CD8-positive, alpha-beta memory T cell (primary cell): ENCODE measurements around the gene PPT2. TPM values are rescaled to one million over a fixed set of nuclear protein-coding genes. Genes with fewer than 3 reads are reported as not detected.
"Not testable (repeated sequence)": the region's sequence is repeated elsewhere in the genome, so short reads cannot be mapped to it uniquely, and the experiment has no call there.

Experiments used
- CTCF ChIA-PET: fragments of 350-600 bp; sonication (Branson Sonifier 250); formaldehyde crosslinking; loops from one replicate; lab custom pipeline; 2021; ENCODE audit warnings: antibody characterized with exemption; lab: Charles Lee
- POLR2A ChIA-PET: fragments of 350-600 bp; sonication (Branson Sonifier 250); formaldehyde crosslinking; loops from one replicate; lab custom pipeline; 2021; ENCODE audit warnings: antibody characterized with exemption; lab: Charles Lee
- DNase-seq, 5 donors: peaks; one replicate each; pipeline versions ENCODE4 v3.0.0 to v3.0.0-alpha.2; 2020 to 2022; ENCODE audit warnings: mixed read lengths in 1 of 5
- H3K27ac ChIP-seq: one replicate; pipeline ENCODE4 v1.7.0; 2013; ENCODE audit warnings: low read depth, mild to moderate bottlenecking, low read length, moderate library complexity
- H3K27me3 ChIP-seq: 2 replicates; pipeline ENCODE4 v1.7.0; 2013; ENCODE audit warnings: low read length, mild to moderate bottlenecking; ENCODE audit not compliant: insufficient read depth, poor library complexity, severe bottlenecking
- H3K36me3 ChIP-seq: 2 replicates; pipeline ENCODE4 v1.7.0; 2013; ENCODE audit warnings: mild to moderate bottlenecking, low read length, moderate library complexity; ENCODE audit not compliant: insufficient read depth
- H3K4me1 ChIP-seq: 2 replicates; pipeline ENCODE4 v1.7.0; 2013; ENCODE audit warnings: mild to moderate bottlenecking, low read length, moderate library complexity; ENCODE audit not compliant: insufficient read depth
- H3K4me3 ChIP-seq: 2 replicates; pipeline ENCODE4 v1.7.0; 2013; ENCODE audit warnings: mild to moderate bottlenecking, low read length
- H3K9me3 ChIP-seq: 2 replicates; pipeline ENCODE4 v1.7.0; 2013; ENCODE audit warnings: mild to moderate bottlenecking, low read length
- H3K27ac Mint-ChIP-seq, 8 donors: one replicate each; pipeline ENCODE4 v1.8.0; 2020 to 2021; ENCODE audit warnings: mixed read lengths in 8 of 8, mild to moderate bottlenecking in 6 of 8, inconsistent platforms in 3 of 8, moderate library complexity in 3 of 8
- H3K27me3 Mint-ChIP-seq, 2 donors: one replicate each; pipeline ENCODE4 v1.8.0; 2020 to 2021; ENCODE audit warnings: mixed read lengths in 2 of 2, mild to moderate bottlenecking in 1 of 2, moderate library complexity in 1 of 2
- H3K36me3 Mint-ChIP-seq, 3 donors: one replicate each; pipeline ENCODE4 v1.8.0; 2020 to 2021; ENCODE audit warnings: mixed read lengths in 3 of 3, inconsistent platforms in 1 of 3, mild to moderate bottlenecking in 1 of 3
- H3K4me1 Mint-ChIP-seq, 3 donors: one replicate each; pipeline ENCODE4 v1.8.0; 2020 to 2021; ENCODE audit warnings: mixed read lengths in 3 of 3, inconsistent platforms in 1 of 3, mild to moderate bottlenecking in 1 of 3
- H3K4me3 Mint-ChIP-seq, 7 donors: one replicate each; pipeline ENCODE4 v1.8.0; 2020 to 2021; ENCODE audit warnings: mixed read lengths in 7 of 7, mild to moderate bottlenecking in 6 of 7, moderate library complexity in 4 of 7, inconsistent platforms in 2 of 7
- H3K9me3 Mint-ChIP-seq, 5 donors: one replicate each; pipeline ENCODE4 v1.8.0; 2020 to 2022; ENCODE audit warnings: mixed read lengths in 5 of 5, mild to moderate bottlenecking in 3 of 5, moderate library complexity in 2 of 5, inconsistent platforms in 1 of 5
- polyA plus RNA-seq: library from polyadenylated mRNA; unstranded; fragments of 300-500 nt; fragmentation: Illumina TruSeq; gene quantifications from one replicate; pipeline ENCODE4 v1.2.3, GENCODE V29; 2021
- total RNA-seq, 2 experiments: library from RNA; stranded (reverse); gene quantifications; one replicate each; pipeline ENCODE4 v1.2.3, GENCODE V29; 2021

PPT2 gene
- total and polyA plus RNA-seq, 3 experiments from 2014 or later = 10.0 to 19.0 (median 18.8) TPM

GRCh38 chr6:32140420-32141046, 13.4 kb upstream of the PPT2 start:
- Mint-ChIP-seq H3K4me1 (no peaks in the 10 kb centered on the region), H3K36me3 (no peaks in the 10 kb centered on the region), H3K4me3 (no peak overlapping the region), H3K9me3 (no peaks in the 10 kb centered on the region), H3K27ac (peak overlapping the region in 1 of 8 donors; percentile 63), H3K27me3 (peaks cover 11% of the 10 kb centered on the region in 2 donors)
- no peaks in the 10 kb centered on the region for H3K36me3 ChIP-seq
- no peaks in the 10 kb centered on the region for H3K9me3 ChIP-seq
- no peaks in the 10 kb centered on the region for H3K27me3 ChIP-seq
- ChIA-PET CTCF (no interaction called here), POLR2A (no interaction called here)
- H3K4me3 ChIP-seq = no peak overlapping the region
- H3K27ac ChIP-seq = no peak overlapping the region
- no peaks in the 10 kb centered on the region for H3K4me1 ChIP-seq
- no peak for DNase-seq

GRCh38 chr6:32144238-32144637, 9.7 kb upstream of the PPT2 start:
- H3K9me3 Mint-ChIP-seq, H3K27ac ChIP-seq, H3K27ac Mint-ChIP-seq, DNase-seq, POLR2A ChIA-PET, H3K36me3 Mint-ChIP-seq, H3K9me3 ChIP-seq, H3K36me3 ChIP-seq, H3K4me1 ChIP-seq, H3K4me3 ChIP-seq, H3K4me3 Mint-ChIP-seq, H3K27me3 ChIP-seq: not testable (repeated sequence)
- Mint-ChIP-seq H3K27me3 (peaks cover 24 to 42% of the 10 kb centered on the region in 2 donors), H3K4me1 (peaks cover 16 to 26% (median 20%) of the 10 kb centered on the region in 3 donors)
- CTCF ChIA-PET = interaction anchor here (1.1 kb wide), 1 partner anchor 18 kb away, joined by 3 read pairs; no protein-coding TSS in a partner anchor

GRCh38 chr6:32146287-32146686, 7.7 kb upstream of the PPT2 start:
- POLR2A ChIA-PET = interaction anchor here (0.6 kb wide), 1 partner anchor 11 kb away, joined by 4 read pairs; no protein-coding TSS in a partner anchor

DNA sequence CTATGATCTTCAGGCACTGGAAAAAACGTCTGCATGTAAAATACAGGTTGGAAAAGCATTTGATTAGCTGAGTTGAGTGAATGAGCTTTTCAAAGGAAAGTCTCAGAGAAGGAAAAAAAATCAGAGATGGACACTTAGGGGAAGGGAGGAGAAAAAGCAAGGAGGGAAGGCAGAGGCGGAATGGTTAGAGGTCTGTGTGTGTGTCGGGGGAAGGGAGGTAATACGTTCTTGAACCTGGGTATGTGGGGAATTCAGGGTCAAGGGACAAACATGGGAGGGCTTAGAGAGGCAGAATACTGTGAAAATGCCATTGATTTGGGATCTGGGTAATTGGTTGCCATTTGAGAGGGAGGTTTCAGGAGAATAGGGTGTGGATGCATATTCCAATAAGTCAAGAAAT, 7.3 kb upstream of the PPT2 start:
- Mint-ChIP-seq H3K4me3 (no peak overlapping the region), H3K27ac (no peak overlapping the region), H3K27me3 (peaks cover 29 to 51% of the 10 kb centered on the region in 2 donors), H3K9me3 (peaks cover 0 to 8% (median 0%) of the 10 kb centered on the region in 5 donors), H3K36me3 (peaks cover 0 to 8% (median 0%) of the 10 kb centered on the region in 3 donors), H3K4me1 (peaks cover 23 to 38% (median 35%) of the 10 kb centered on the region in 3 donors)
- Histone ChIP-seq H3K4me1 (no peaks in the 10 kb centered on the region), H3K9me3 (no peaks in the 10 kb centered on the region), H3K4me3 (no peak overlapping the region), H3K27me3 (no peaks in the 10 kb centered on the region), H3K36me3 (no peaks in the 10 kb centered on the region), H3K27ac (no peak overlapping the region)
- DNase-seq = no peak
- POLR2A ChIA-PET = no interaction called here
- CTCF ChIA-PET = no interaction called here

More at GRCh38 chr6:32146287-32146686, 7.7 kb upstream of the PPT2 start:
- Mint-ChIP-seq H3K36me3 (peaks cover 0 to 8% (median 0%) of the 10 kb centered on the region in 3 donors), H3K27ac (no peak overlapping the region), H3K4me3 (peak overlapping the region in 1 of 7 donors; percentile 0), H3K4me1 (peaks cover 23 to 36% (median 33%) of the 10 kb centered on the region in 3 donors), H3K9me3 (peaks cover 0 to 8% (median 0%) of the 10 kb centered on the region in 5 donors), H3K27me3 (peaks cover 28 to 53% of the 10 kb centered on the region in 2 donors)
- Histone ChIP-seq H3K27me3 (no peaks in the 10 kb centered on the region), H3K36me3 (no peaks in the 10 kb centered on the region), H3K9me3 (no peaks in the 10 kb centered on the region), H3K27ac (no peak overlapping the region), H3K4me1 (no peaks in the 10 kb centered on the region), H3K4me3 (no peak overlapping the region)
- CTCF ChIA-PET = no interaction called here
- DNase-seq = no peak

DNA sequence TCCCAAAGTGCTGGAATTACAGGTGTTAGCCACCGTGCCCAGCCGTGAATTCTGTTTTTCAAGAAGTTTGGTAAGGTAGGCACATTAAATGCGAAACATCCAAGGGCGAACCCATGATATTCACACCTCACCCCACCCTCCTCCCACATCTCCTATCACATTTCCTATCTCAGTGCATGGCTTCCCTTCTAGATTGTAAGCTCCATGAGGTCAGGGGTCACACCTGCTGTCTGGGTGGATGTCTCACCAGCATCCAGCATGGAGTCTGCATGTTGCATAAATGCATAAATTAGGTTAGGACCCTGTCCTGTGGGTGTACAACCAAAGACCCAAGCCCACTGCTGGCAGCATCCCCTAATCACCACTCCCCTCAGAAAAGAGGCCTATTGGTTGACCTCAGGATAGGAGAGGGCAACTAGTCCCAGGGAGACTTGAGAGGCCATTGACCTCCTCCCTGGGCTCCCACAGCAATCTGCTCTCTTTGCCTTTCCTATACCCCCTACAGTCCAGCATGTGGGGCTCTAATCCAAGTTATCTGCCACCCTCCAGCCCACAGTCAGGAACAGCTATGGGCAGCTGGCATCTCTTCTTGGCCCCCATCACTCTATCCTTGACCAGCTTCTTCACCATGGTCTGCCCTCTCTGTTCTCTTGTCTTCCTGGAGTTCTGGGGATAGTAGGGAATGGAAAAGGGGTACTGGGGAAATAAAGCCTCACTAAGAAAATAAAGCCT, 6.4 kb upstream of the PPT2 start:
- ChIA-PET POLR2A (no interaction called here), CTCF (interaction anchor here (0.6 to 2.0 kb wide), 5 partner anchors 9 to 600 kb away, joined by 3 to 9 read pairs (median 3); no protein-coding TSS in a partner anchor)
- DNase-seq = no peak
- Histone ChIP-seq H3K36me3 (no peaks in the 10 kb centered on the region), H3K4me1 (peaks cover 6% of the 10 kb centered on the region), H3K4me3 (no peak overlapping the region), H3K27me3 (no peaks in the 10 kb centered on the region), H3K27ac (no peak overlapping the region), H3K9me3 (no peaks in the 10 kb centered on the region)
- peak overlapping the region in 3 of 7 donors; percentile 86 to 89 (median 86) for H3K4me3 Mint-ChIP-seq
- H3K27ac Mint-ChIP-seq = peak overlapping the region in 3 of 8 donors; percentile 5 to 90 (median 51)
- peaks cover 0 to 8% (median 0%) of the 10 kb centered on the region in 5 donors for H3K9me3 Mint-ChIP-seq
- H3K36me3 Mint-ChIP-seq = peaks cover 0 to 8% (median 0%) of the 10 kb centered on the region in 3 donors
- peaks cover 26 to 43% (median 40%) of the 10 kb centered on the region in 3 donors for H3K4me1 Mint-ChIP-seq
- peaks cover 29 to 47% of the 10 kb centered on the region in 2 donors for H3K27me3 Mint-ChIP-seq

- peaks cover 0 to 8% (median 0%) of the 10 kb centered on the region in 3 donors for H3K36me3 Mint-ChIP-seq
- CTCF ChIA-PET = interaction anchor here (1.0 to 2.0 kb wide), 4 partner anchors 10 to 97 kb away, joined by 3 to 9 read pairs (median 4); no protein-coding TSS in a partner anchor
- no peak overlapping the region for H3K4me3 ChIP-seq
- no peak overlapping the region for H3K27ac ChIP-seq
- no peaks in the 10 kb centered on the region for H3K36me3 ChIP-seq
- peak overlapping the region; percentile 28 to 90 (median 68) for H3K27ac Mint-ChIP-seq
- peak overlapping the region; percentile 80 to 89 (median 84) for H3K4me3 Mint-ChIP-seq
- DNase-seq = peak; percentile 37 to 80 (median 58)
- H3K27me3 Mint-ChIP-seq = peaks cover 29 to 47% of the 10 kb centered on the region in 2 donors
- POLR2A ChIA-PET = no interaction called here
- no peaks in the 10 kb centered on the region for H3K27me3 ChIP-seq
- H3K9me3 ChIP-seq = no peaks in the 10 kb centered on the region
- peaks cover 14% of the 10 kb centered on the region for H3K4me1 ChIP-seq
- peaks cover 0 to 8% (median 0%) of the 10 kb centered on the region in 5 donors for H3K9me3 Mint-ChIP-seq
- H3K4me1 Mint-ChIP-seq = peaks cover 33 to 52% (median 48%) of the 10 kb centered on the region in 3 donors
Measured at GRCh38 chr6:32148289-32149091, 5.5 kb upstream of the PPT2 start.

GRCh38 chr6:32149092-32149755, 4.7 kb upstream of the PPT2 start:
- Mint-ChIP-seq H3K27ac (peak overlapping the region; percentile 28 to 88 (median 68)), H3K4me1 (peaks cover 39 to 58% (median 54%) of the 10 kb centered on the region in 3 donors), H3K4me3 (peak overlapping the region; percentile 80 to 89 (median 84)), H3K36me3 (peaks cover 0 to 8% (median 4%) of the 10 kb centered on the region in 3 donors), H3K9me3 (peaks cover 0 to 8% (median 0%) of the 10 kb centered on the region in 5 donors), H3K27me3 (peaks cover 29 to 47% of the 10 kb centered on the region in 2 donors)
- H3K36me3 ChIP-seq = no peaks in the 10 kb centered on the region
- peaks cover 14% of the 10 kb centered on the region for H3K4me1 ChIP-seq
- DNase-seq = no peak
- no peaks in the 10 kb centered on the region for H3K9me3 ChIP-seq
- H3K27ac ChIP-seq = no peak overlapping the region
- ChIA-PET POLR2A (no interaction called here), CTCF (interaction anchor here (1.1 to 2.0 kb wide), 3 partner anchors 11 to 46 kb away, joined by 3 to 9 read pairs (median 5); no protein-coding TSS in a partner anchor)
- no peak overlapping the region for H3K4me3 ChIP-seq
- H3K27me3 ChIP-seq = no peaks in the 10 kb centered on the region
